H1 (cell line): Measurements from ENCODE around the gene MYOG. TPM values are rescaled to one million over a fixed set of nuclear protein-coding genes. Genes with fewer than 3 reads are reported as not detected.

ENCODE experiments used
- CHD2 ChIP-seq: IDR thresholded peaks from 2 replicates; pipeline ENCODE4 v1.6.1; 2012; ENCODE audit warnings: low read length, improper control_type of control experiment
- NANOG ChIP-seq: IDR thresholded peaks from 2 replicates; pipeline ENCODE4 v1.6.1; 2011; ENCODE audit warnings: low read length, low read depth, mild to moderate bottlenecking, inconsistent platforms; ENCODE audit not compliant: insufficient read depth, poor library complexity, severe bottlenecking
- NRF1 ChIP-seq: IDR thresholded peaks from 2 replicates; pipeline ENCODE4 v1.6.1; 2011; ENCODE audit warnings: mild to moderate bottlenecking, low read depth, low read length, improper control_type of control experiment
- RFX5 ChIP-seq: IDR thresholded peaks from 2 replicates; pipeline ENCODE4 v1.6.1; 2011; ENCODE audit warnings: low read depth, low read length, improper control_type of control experiment, borderline replicate concordance
- SAP30 ChIP-seq: fragments of 300-600 bp; sonication (generic); IDR thresholded peaks from 2 replicates; pipeline ENCODE4 v1.7.1; 2012; ENCODE audit warnings: low read length, moderate library complexity, mild to moderate bottlenecking, inconsistent platforms; ENCODE audit not compliant: insufficient read depth, insufficient replicate concordance
- SUZ12 ChIP-seq: fragments of 200-600 bp; sonication (generic); IDR thresholded peaks from 2 replicates; pipeline ENCODE4 v1.6.1; 2012; ENCODE audit warnings: mild to moderate bottlenecking, inconsistent platforms, low read length, moderate library complexity, mixed read lengths
- polyA plus RNA-seq, 7 experiments: library from polyadenylated mRNA; depleted of rRNA in 3 of 7; stranded (reverse) in 5 of 7; unstranded in 2 of 7; fragments of >200 nt in 5 of 7; fragments of 200-250 nt in 2 of 7; gene quantifications; 1 replicate in 5 of 7; 2 replicates in 1 of 7; 4 replicates in 1 of 7; pipeline versions ENCODE4 v1.2.1 to v1.2.3, GENCODE V29; 2011 to 2013; ENCODE audit warnings: missing spikeins in 2 of 7, mixed read lengths in 2 of 7
- total RNA-seq: library from RNA; stranded (reverse); fragmentation: NEBNext Ultra II Directional; extraction: Animal tissue kit (Norgen Biotek cat#: 25700); gene quantifications from 2 replicates; pipeline ENCODE4 v1.2.1, GENCODE V29; 2021
- TF ChIP-seq, protein P1 (sequence below): fragments of 300-600 bp; sonication (generic); IDR thresholded peaks from 2 replicates; pipeline ENCODE4 v1.7.1; 2012; ENCODE audit warnings: low read length, moderate library complexity, mild to moderate bottlenecking, inconsistent platforms; ENCODE audit not compliant: insufficient replicate concordance
- TF ChIP-seq, protein P2 (sequence below): IDR thresholded peaks from 2 replicates; pipeline ENCODE4 v1.6.1; 2012; ENCODE audit warnings: low read length, inconsistent platforms

The MYOG gene
- total and polyA plus RNA-seq, 2 of the 8 experiments (the other 6 are each of a cell fraction or from before 2014, with no cell fraction given) = not detected

DNA sequence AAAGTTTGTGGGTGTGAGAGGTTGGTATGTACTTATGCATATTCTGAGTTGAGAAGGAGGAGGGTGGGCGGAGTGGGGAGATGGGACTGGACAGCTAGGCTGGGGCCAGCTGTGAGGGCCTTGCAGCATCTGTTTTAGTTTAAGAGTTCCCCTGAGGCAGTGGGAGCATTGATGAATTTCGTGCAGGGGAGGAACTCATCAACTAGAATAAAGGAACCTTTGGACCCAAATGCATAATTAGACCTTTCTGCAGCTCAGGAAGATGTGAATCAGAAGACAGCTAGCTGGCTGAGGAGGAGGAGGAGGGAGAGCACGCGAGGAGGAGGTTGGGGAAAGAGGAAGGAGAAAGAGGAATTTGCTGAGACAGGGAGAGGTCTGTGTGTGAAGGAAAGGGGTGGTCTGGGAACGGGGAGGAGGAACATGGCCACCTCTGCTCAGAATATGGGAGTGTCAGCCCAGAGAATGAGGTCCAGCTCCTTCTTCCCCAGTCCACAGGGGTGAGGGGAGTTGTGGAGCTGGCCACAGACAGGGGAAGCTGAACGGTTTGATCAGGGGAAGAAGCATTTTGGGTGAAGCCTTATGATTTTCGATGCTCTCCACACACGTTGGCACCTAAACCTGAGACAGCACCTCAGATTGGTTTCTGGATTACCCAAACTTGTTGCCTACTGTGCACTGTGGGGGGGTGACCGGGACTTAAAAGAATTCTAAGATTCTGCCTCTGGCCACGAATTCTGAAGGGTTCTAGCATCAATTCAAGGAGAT lies 27.7 kb downstream of the MYOG start (continued):
- TF ChIP-seq, protein P1, sequence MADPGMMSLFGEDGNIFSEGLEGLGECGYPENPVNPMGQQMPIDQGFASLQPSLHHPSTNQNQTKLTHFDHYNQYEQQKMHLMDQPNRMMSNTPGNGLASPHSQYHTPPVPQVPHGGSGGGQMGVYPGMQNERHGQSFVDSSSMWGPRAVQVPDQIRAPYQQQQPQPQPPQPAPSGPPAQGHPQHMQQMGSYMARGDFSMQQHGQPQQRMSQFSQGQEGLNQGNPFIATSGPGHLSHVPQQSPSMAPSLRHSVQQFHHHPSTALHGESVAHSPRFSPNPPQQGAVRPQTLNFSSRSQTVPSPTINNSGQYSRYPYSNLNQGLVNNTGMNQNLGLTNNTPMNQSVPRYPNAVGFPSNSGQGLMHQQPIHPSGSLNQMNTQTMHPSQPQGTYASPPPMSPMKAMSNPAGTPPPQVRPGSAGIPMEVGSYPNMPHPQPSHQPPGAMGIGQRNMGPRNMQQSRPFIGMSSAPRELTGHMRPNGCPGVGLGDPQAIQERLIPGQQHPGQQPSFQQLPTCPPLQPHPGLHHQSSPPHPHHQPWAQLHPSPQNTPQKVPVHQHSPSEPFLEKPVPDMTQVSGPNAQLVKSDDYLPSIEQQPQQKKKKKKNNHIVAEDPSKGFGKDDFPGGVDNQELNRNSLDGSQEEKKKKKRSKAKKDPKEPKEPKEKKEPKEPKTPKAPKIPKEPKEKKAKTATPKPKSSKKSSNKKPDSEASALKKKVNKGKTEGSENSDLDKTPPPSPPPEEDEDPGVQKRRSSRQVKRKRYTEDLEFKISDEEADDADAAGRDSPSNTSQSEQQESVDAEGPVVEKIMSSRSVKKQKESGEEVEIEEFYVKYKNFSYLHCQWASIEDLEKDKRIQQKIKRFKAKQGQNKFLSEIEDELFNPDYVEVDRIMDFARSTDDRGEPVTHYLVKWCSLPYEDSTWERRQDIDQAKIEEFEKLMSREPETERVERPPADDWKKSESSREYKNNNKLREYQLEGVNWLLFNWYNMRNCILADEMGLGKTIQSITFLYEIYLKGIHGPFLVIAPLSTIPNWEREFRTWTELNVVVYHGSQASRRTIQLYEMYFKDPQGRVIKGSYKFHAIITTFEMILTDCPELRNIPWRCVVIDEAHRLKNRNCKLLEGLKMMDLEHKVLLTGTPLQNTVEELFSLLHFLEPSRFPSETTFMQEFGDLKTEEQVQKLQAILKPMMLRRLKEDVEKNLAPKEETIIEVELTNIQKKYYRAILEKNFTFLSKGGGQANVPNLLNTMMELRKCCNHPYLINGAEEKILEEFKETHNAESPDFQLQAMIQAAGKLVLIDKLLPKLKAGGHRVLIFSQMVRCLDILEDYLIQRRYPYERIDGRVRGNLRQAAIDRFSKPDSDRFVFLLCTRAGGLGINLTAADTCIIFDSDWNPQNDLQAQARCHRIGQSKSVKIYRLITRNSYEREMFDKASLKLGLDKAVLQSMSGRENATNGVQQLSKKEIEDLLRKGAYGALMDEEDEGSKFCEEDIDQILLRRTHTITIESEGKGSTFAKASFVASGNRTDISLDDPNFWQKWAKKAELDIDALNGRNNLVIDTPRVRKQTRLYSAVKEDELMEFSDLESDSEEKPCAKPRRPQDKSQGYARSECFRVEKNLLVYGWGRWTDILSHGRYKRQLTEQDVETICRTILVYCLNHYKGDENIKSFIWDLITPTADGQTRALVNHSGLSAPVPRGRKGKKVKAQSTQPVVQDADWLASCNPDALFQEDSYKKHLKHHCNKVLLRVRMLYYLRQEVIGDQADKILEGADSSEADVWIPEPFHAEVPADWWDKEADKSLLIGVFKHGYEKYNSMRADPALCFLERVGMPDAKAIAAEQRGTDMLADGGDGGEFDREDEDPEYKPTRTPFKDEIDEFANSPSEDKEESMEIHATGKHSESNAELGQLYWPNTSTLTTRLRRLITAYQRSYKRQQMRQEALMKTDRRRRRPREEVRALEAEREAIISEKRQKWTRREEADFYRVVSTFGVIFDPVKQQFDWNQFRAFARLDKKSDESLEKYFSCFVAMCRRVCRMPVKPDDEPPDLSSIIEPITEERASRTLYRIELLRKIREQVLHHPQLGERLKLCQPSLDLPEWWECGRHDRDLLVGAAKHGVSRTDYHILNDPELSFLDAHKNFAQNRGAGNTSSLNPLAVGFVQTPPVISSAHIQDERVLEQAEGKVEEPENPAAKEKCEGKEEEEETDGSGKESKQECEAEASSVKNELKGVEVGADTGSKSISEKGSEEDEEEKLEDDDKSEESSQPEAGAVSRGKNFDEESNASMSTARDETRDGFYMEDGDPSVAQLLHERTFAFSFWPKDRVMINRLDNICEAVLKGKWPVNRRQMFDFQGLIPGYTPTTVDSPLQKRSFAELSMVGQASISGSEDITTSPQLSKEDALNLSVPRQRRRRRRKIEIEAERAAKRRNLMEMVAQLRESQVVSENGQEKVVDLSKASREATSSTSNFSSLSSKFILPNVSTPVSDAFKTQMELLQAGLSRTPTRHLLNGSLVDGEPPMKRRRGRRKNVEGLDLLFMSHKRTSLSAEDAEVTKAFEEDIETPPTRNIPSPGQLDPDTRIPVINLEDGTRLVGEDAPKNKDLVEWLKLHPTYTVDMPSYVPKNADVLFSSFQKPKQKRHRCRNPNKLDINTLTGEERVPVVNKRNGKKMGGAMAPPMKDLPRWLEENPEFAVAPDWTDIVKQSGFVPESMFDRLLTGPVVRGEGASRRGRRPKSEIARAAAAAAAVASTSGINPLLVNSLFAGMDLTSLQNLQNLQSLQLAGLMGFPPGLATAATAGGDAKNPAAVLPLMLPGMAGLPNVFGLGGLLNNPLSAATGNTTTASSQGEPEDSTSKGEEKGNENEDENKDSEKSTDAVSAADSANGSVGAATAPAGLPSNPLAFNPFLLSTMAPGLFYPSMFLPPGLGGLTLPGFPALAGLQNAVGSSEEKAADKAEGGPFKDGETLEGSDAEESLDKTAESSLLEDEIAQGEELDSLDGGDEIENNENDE = no peak
- TF ChIP-seq SAP30 = no peak
- no peak for TF ChIP-seq CHD2
- TF ChIP-seq NANOG = no peak
- TF ChIP-seq NRF1 = no peak
- no peak for TF ChIP-seq SUZ12
- TF ChIP-seq, protein P2, sequence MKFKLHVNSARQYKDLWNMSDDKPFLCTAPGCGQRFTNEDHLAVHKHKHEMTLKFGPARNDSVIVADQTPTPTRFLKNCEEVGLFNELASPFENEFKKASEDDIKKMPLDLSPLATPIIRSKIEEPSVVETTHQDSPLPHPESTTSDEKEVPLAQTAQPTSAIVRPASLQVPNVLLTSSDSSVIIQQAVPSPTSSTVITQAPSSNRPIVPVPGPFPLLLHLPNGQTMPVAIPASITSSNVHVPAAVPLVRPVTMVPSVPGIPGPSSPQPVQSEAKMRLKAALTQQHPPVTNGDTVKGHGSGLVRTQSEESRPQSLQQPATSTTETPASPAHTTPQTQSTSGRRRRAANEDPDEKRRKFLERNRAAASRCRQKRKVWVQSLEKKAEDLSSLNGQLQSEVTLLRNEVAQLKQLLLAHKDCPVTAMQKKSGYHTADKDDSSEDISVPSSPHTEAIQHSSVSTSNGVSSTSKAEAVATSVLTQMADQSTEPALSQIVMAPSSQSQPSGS = no peak
- no peak for TF ChIP-seq RFX5
